Erythroblast (primary cell): Measurements from ENCODE around the gene NFKBIL1.

Source experiments
- GATA1 ChIP-seq: IDR thresholded peaks from 2 replicates; pipeline ENCODE4 v1.6.1; 2011; ENCODE audit warnings: low read depth, mild to moderate bottlenecking, control low read depth, low read length, moderate library complexity
- POLR2A ChIP-seq: IDR thresholded peaks from 2 replicates; pipeline ENCODE4 v1.6.1; 2011; ENCODE audit warnings: mild to moderate bottlenecking, low read length

DNA sequence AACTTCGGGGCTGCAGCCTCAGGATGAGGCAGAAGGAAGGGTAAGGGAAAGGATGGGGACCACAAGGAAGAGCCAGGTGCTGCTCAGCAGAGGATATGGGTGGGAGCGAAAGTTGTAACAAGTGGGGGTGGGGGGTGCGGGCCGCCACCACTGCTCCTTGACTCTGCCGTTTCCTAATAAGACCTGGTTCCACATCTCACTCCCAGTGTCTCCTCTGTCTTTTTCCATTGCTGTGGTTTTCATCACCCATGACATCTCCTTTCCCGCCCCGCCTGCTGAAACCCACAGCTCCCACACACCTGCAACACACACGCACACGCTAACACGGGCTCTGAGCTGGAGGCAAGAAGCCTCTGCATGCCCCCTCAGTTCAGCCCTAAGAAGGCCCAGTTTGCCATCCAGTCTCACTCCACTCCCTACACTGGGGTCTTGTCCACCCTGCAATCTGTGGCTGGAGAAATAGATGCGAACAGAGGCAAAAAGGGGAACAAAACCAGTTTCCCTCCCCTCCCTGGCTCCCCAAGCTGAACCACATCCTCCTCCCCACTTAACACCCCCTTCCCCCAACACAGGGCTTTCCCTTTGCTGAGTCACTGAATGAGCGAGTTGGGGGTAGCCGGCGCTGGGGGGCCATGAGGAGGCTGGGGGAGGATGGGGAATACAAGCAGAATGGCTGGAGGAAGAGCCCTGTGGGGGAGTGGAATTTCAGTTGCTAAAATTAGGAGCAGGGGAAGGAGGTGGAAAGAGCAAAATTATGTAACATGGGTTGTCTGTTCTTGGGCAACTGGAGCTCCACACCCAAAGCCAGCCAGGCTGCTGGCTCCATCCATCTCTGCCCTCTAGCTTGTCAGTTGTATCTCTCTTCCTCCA is 11.5 kb downstream of the NFKBIL1 start:
- no peak for TF ChIP-seq POLR2A
- TF ChIP-seq GATA1, result no peak
